B cell (primary cell): Measurements from ENCODE around the gene FRYL. TPM values are rescaled to one million over a fixed set of nuclear protein-coding genes. Genes with fewer than 3 reads are reported as not detected.

Source experiments
- ATAC-seq: fragments of 200-7000 bp; cut with Tn5 transposase; one replicate; pipeline ENCODE4 v1.10.0; 2021; ENCODE audit warnings: low read depth, mild to moderate bottlenecking, moderate number of reproducible peaks, moderate library complexity
- CTCF ChIA-PET: fragments of 350-600 bp; sonication (Branson Sonifier 250); formaldehyde crosslinking; loops from one replicate; lab custom pipeline; 2021; ENCODE audit warnings: antibody characterized with exemption, inconsistent platforms; lab: Charles Lee
- POLR2A ChIA-PET: fragments of 350-600 bp; sonication (Branson Sonifier 250); formaldehyde crosslinking; loops from one replicate; lab custom pipeline; 2021; ENCODE audit warnings: antibody characterized with exemption; lab: Charles Lee
- DNase-seq: peaks from one replicate; pipeline ENCODE4 v3.0.0; 2013
- H2AFZ ChIP-seq: 2 replicates; pipeline ENCODE4 v1.6.1; 2012; ENCODE audit warnings: mild to moderate bottlenecking, low read depth, low read length; ENCODE audit not compliant: insufficient read depth, poor library complexity, severe bottlenecking
- H3K27ac ChIP-seq, 2 donors: 1 replicate in 1 of 2; 2 replicates in 1 of 2; pipeline ENCODE4 v1.5.1; 2012 to 2013; ENCODE audit warnings: low read length in 2 of 2, mild to moderate bottlenecking in 2 of 2, moderate library complexity in 1 of 2
- H3K27me3 ChIP-seq, 4 experiments: fragments of 200-600 bp in 1 of 4; sonication (generic) in 1 of 4; replicated peaks in 1 of 4; 1 replicate in 2 of 4; 2 replicates in 2 of 4; pipeline versions ENCODE4 v1.6.1 to v1.7.0; 2013 to 2016; ENCODE audit warnings: low read length in 3 of 4, mild to moderate bottlenecking in 2 of 4, mixed read lengths in 1 of 4, moderate library complexity in 1 of 4; ENCODE audit not compliant: insufficient read depth in 4 of 4, control insufficient read depth in 3 of 4; ENCODE audit errors: control extremely low read depth in 1 of 4
- H3K36me3 ChIP-seq, 2 experiments: replicated peaks in 1 of 2; 1 replicate in 1 of 2; 2 replicates in 1 of 2; pipeline versions ENCODE4 v1.6.1 to v1.7.1; 2013; ENCODE audit warnings: low read length in 1 of 2; ENCODE audit not compliant: insufficient read depth in 2 of 2, control insufficient read depth in 1 of 2; ENCODE audit errors: control extremely low read depth in 1 of 2, extremely low read depth in 1 of 2
- H3K4me1 ChIP-seq, 2 donors: fragments of 200-600 bp in 1 of 2; sonication (generic) in 1 of 2; 1 replicate in 1 of 2; 2 replicates in 1 of 2; pipeline versions ENCODE4 v1.5.1 to v1.6.1; 2013 to 2017; ENCODE audit warnings: low read length in 2 of 2; ENCODE audit not compliant: control insufficient read depth in 2 of 2, insufficient read depth in 2 of 2
- H3K4me2 ChIP-seq: replicated peaks from 2 replicates; pipeline ENCODE3; 2012; ENCODE audit warnings: mild to moderate bottlenecking, low read depth, low read length; ENCODE audit not compliant: poor library complexity, severe bottlenecking
- H3K4me3 ChIP-seq, 5 experiments: fragments of 200-600 bp in 1 of 5; sonication (generic) in 1 of 5; 1 replicate in 3 of 5; 2 replicates in 2 of 5; pipeline versions ENCODE4 v1.5.1 to v1.7.0; 2011 to 2016; ENCODE audit warnings: low read length in 4 of 5, mild to moderate bottlenecking in 4 of 5, low read depth in 2 of 5, control low read depth in 1 of 5, moderate library complexity in 1 of 5; ENCODE audit not compliant: insufficient read depth in 1 of 5; ENCODE audit errors: control extremely low read depth in 1 of 5, extremely low read depth in 1 of 5
- H3K79me2 ChIP-seq: fragments of 200-600 bp; sonication (generic); one replicate; pipeline ENCODE4 v1.6.0; 2016; ENCODE audit warnings: low read length; ENCODE audit not compliant: control insufficient read depth, insufficient read depth
- H3K9ac ChIP-seq: fragments of 200-600 bp; sonication (generic); 2 replicates; pipeline ENCODE4 v1.6.1; 2017; ENCODE audit warnings: mild to moderate bottlenecking, low read length, moderate library complexity
- H3K9me3 ChIP-seq, 3 donors: one replicate each; pipeline versions ENCODE4 v1.6.1 to v1.7.1; 2013; ENCODE audit warnings: low read length in 2 of 3; ENCODE audit not compliant: control insufficient read depth in 2 of 3, insufficient read depth in 1 of 3; ENCODE audit errors: control extremely low read depth in 1 of 3
- H4K20me1 ChIP-seq: 2 replicates; pipeline ENCODE4 v1.6.0; 2012; ENCODE audit warnings: mild to moderate bottlenecking, low read length; ENCODE audit not compliant: insufficient read depth, control insufficient read depth, poor library complexity, severe bottlenecking
- H3K27ac Mint-ChIP-seq: one replicate; pipeline ENCODE4 v1.8.0; 2021; ENCODE audit warnings: mixed read lengths
- H3K27me3 Mint-ChIP-seq: one replicate; pipeline ENCODE4 v1.8.0; 2021; ENCODE audit warnings: mixed read lengths
- H3K4me1 Mint-ChIP-seq: one replicate; pipeline ENCODE4 v1.8.0; 2021; ENCODE audit warnings: mixed read lengths
- H3K4me3 Mint-ChIP-seq: one replicate; pipeline ENCODE4 v1.8.0; 2021; ENCODE audit warnings: mixed read lengths
- H3K9me3 Mint-ChIP-seq: one replicate; pipeline ENCODE4 v1.8.0; 2022; ENCODE audit warnings: mixed read lengths; ENCODE audit not compliant: insufficient read depth
- EZH2 ChIP-seq: IDR thresholded peaks from 2 replicates; pipeline ENCODE4 v1.6.1; 2012; ENCODE audit warnings: borderline replicate concordance, low read depth, mild to moderate bottlenecking, moderate library complexity, low read length; ENCODE audit not compliant: insufficient read depth, poor library complexity, severe bottlenecking
- WGBS: methylation state at CpG from one replicate; pipeline ENCODE4 v1.1.5; 2013; ENCODE audit warnings: missing lambda C conversion rate; ENCODE audit not compliant: insufficient coverage; 5-methylcytosine and 5-hydroxymethylcytosine counted together
- intact Hi-C: fragments of 100-400 bp; cut with micrococcal nuclease; formaldehyde crosslinking; loops from one replicate; pipeline ENCODE4 v1.10.0; 2022
- polyA plus RNA-seq: library from polyadenylated mRNA; depleted of rRNA; stranded (reverse); fragments of >200 nt; gene quantifications from 2 replicates; pipeline ENCODE4 v1.2.3, GENCODE V29; 2012
- total RNA-seq, 2 donors: library from RNA; stranded (reverse); fragments of 120-200 nt in 1 of 2; gene quantifications; 1 replicate in 1 of 2; 2 replicates in 1 of 2; pipeline versions ENCODE4 v1.2.3 to v1.2.4, GENCODE V29; 2013 to 2022
- TF ChIP-seq, protein P1 (sequence below): fragments of 200-600 bp; IDR thresholded peaks from one replicate; pipeline ENCODE4 v1.8.0; 2022; ENCODE audit warnings: antibody characterized with exemption, mild to moderate bottlenecking

FRYL gene
- total and polyA plus RNA-seq, 2 donors (not counting 1 experiment from before 2014, with no cell fraction given), result 15.5 to 138 TPM

DNA sequence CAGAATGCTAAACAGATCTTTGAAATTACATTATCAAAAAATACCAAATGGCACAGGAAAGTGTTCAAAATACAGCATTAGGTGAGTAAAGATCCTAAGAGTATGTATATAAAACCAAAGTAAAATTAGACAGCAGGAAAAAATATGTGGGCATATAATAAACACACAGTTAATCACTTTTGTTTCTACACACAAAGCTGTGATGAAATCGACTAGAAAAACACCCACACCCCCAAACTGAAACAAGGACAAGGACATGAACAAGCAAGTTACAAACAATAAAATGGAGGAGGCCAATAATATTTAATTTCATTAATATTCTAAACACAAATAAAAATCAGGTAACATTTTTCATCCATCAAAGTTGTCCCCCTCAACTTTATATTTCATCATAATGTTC is 143.2 kb downstream of the FRYL start:
- Histone ChIP-seq H4K20me1 (no peaks in the 10 kb centered on the region), H3K4me1 (peaks cover 9 to 23% of the 10 kb centered on the region in 2 donors), H3K9me3 (no peaks in the 10 kb centered on the region), H3K4me2 (no peak overlapping the region), H3K36me3 (peaks cover 0 to 1% of the 10 kb centered on the region in 2 experiments), H2AFZ (no peak overlapping the region), H3K27ac (no peak overlapping the region), H3K9ac (no peak overlapping the region), H3K4me3 (no peak overlapping the region), H3K27me3 (no peaks in the 10 kb centered on the region), H3K79me2 (peaks cover 23% of the 10 kb centered on the region)
- no CpG with 5 or more reads among the region's 1 CpG for WGBS
- DNase-seq, result no peak
- intact Hi-C loops, result loop anchor here (10.0 kb wide), 1 partner anchor 48 kb away; no protein-coding TSS in a partner anchor
- ATAC-seq, result no peak
- Mint-ChIP-seq H3K27me3 (no peaks in the 10 kb centered on the region), H3K4me1 (peaks cover 19% of the 10 kb centered on the region), H3K27ac (no peak overlapping the region), H3K9me3 (no peaks in the 10 kb centered on the region), H3K4me3 (no peak overlapping the region)
- TF ChIP-seq, protein P1, sequence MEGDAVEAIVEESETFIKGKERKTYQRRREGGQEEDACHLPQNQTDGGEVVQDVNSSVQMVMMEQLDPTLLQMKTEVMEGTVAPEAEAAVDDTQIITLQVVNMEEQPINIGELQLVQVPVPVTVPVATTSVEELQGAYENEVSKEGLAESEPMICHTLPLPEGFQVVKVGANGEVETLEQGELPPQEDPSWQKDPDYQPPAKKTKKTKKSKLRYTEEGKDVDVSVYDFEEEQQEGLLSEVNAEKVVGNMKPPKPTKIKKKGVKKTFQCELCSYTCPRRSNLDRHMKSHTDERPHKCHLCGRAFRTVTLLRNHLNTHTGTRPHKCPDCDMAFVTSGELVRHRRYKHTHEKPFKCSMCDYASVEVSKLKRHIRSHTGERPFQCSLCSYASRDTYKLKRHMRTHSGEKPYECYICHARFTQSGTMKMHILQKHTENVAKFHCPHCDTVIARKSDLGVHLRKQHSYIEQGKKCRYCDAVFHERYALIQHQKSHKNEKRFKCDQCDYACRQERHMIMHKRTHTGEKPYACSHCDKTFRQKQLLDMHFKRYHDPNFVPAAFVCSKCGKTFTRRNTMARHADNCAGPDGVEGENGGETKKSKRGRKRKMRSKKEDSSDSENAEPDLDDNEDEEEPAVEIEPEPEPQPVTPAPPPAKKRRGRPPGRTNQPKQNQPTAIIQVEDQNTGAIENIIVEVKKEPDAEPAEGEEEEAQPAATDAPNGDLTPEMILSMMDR, result no peak
- no peak for TF ChIP-seq EZH2
- CTCF ChIA-PET, result no interaction called here
- POLR2A ChIA-PET, result no interaction called here

DNA sequence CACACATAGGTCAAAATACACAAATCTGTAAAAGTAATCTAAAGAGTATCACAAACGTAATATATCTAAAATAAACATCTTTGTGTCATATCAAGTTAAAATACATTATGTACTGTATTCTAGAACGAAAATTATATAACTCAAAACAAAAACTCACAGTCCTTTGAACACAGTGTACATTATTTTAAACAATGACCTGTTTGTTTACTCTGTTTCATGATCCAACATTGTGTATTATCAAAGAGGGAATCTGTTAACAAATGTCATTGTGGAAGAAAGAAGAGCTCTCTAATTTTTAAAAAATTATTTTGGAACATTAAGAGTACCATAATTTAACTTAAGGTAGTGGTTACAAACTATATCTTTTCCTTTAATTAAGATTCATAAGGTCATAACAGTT is 144.1 kb downstream of the FRYL start:
- peak overlapping the region; percentile 13 for H3K4me2 ChIP-seq
- no peak overlapping the region for H2AFZ ChIP-seq
- no CpG with 5 or more reads among the region's 2 CpGs for WGBS
- H4K20me1 ChIP-seq, result no peaks in the 10 kb centered on the region
- no peaks in the 10 kb centered on the region for H3K9me3 ChIP-seq
- H3K36me3 ChIP-seq, result peaks cover 0 to 1% of the 10 kb centered on the region in 2 experiments
- intact Hi-C loops, result loop anchor here (10.0 kb wide), 1 partner anchor 49 kb away; no protein-coding TSS in a partner anchor
- no peak overlapping the region for H3K9ac ChIP-seq
- peaks cover 9 to 23% of the 10 kb centered on the region in 2 donors for H3K4me1 ChIP-seq
- CTCF ChIA-PET, result no interaction called here
- H3K27me3 Mint-ChIP-seq, result no peaks in the 10 kb centered on the region
- H3K4me3 Mint-ChIP-seq, result no peak overlapping the region
- no peak for ATAC-seq
- no peak for DNase-seq
- H3K4me1 Mint-ChIP-seq, result peaks cover 18% of the 10 kb centered on the region
- no peak overlapping the region for H3K4me3 ChIP-seq
- H3K27ac Mint-ChIP-seq, result no peak overlapping the region
- POLR2A ChIA-PET, result no interaction called here
- H3K79me2 ChIP-seq, result peaks cover 23% of the 10 kb centered on the region
- H3K27me3 ChIP-seq, result no peaks in the 10 kb centered on the region
- H3K9me3 Mint-ChIP-seq, result no peaks in the 10 kb centered on the region
- TF ChIP-seq, protein P1, result no peak
- TF ChIP-seq EZH2, result no peak
- no peak overlapping the region for H3K27ac ChIP-seq
